GM19468 (cell line): ENCODE results near the gene RNF38.
"Not testable (repeated sequence)": the region's sequence is repeated elsewhere in the genome, so short reads cannot be mapped to it uniquely, and the experiment has no call there.

ENCODE experiments used
- ATAC-seq: cut with Tn5 transposase; IDR thresholded peaks from one replicate; pipeline ENCODE4 v1.9.1; 2021; ENCODE audit warnings: mild to moderate bottlenecking, moderate library complexity, moderate number of reproducible peaks; ENCODE audit not compliant: unreplicated experiment; ENCODE audit errors: extremely low read depth

The RNF38 gene

DNA sequence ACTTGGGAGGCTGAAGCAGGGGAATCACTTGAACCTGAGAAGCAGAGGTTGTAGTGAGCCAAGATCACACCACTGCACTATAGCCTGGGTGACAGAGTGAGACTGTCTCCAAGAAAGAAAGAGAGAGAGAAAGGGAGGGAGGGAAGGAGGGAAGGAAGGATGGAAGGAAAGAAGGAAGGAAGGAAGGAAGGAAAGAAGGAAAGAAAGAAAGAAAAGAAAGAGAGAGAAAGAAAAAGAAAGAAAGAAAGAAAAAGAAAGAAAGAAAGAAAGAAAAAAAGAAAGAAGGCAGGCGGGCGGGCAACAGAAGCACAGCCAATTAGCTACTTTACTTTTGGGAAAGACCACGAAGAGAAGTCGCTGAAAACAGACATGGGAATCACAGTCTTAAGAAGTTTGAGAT is 9.0 kb upstream of the RNF38 start:
- ATAC-seq: not testable (repeated sequence)

DNA sequence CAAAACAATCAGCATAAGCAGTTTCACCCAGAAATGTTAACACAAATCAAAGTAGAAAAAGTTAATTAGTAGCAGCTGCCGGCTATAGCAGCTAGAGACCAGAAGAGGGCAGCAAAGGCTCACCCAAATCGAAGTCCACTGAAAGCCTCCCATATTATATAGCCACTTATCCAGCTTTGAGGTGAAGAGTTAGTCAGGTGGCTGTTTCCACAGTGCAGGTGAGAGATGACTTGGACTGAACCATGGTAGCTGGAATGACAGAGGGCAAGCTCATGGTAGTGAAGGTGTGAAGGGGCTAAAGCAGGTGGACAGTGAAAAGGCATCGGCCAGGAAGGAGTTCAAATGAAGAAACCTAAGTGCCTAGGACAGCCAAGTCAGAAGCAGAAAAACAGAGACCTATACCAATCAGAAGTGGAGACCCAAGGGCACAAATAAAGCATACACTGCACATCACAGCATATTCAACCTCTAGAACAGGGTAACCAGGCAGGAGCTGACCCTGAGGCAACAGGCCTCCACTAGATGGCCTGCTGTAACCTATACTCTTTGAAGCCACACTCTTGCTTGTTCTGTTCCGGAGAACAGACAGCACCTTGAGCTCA is 7.2 kb upstream of the RNF38 start:
- ATAC-seq: no peak

DNA sequence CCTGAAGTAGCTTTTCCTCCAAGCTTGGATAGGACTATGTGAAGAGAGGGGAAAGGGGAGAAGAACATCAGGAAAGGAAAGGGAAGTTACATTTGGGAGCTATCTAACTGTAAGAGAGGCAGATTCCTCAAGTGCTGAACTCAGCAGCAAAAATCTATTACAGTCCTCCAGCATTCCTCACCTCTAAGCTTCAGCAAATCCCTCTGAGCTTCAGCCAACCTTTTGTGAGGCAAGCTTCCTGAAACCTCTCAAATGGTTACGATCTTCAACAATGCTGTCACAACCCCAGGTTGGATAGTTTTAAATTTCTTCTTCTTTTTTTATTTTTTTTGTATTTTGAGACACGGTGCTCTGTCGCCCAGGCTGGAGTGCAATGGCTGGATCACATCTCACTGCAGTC is 2.5 kb upstream of the RNF38 start:
- no peak for ATAC-seq

DNA sequence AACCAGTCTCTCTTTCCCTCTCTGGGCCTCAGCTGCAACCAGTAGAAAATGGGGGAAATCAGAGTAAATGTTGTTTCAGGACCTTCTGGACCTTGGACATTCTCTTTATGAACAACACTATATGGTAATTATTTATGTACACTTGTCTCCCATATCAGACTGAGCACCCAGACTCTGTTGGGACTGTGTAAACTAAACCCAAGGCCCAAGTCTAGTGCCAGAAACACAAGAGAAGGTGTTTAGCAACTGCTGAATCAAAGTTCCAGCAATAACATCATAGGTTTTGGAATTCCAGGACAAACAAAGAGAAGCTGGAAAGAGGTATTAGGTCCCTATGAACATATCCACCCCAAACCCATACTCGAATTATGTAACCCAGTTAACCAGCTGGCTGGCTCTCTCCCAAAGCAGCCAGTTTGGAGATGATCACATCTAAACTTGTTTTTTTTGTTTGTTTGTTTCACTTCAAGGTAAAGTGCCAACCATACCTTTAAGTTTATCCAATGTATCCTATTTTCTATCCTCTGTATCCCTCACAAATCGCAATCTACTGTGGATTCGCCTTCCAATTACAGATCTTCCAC is 1.9 kb upstream of the RNF38 start:
- ATAC-seq: no peak

DNA sequence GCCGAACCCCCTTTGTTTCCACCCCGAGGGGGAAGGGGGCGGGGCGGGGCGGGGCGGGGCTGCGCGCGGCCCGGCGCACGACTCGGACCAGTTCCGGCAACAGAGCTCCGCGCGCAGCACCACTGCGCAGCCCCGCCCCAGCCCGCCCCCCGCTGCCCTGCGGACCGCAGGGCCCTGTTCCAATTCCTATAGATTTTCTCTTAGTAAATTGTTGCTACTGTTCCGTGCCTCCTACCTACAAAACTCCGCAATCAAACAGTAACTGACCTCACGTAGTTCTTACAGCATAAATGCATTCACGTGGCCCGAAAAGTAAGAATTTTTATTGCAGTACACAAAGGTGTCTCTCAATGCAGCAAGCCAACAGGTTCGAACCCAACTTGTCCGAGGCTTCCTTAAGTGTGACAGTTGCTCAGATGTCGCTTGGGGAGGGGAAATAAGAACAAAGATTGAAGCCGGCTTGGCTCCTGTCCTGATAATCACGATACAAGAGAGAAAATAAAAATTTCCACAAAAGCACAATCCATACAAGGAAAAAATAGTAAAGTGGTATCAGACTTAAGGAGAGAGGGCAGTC is 1.2 kb upstream of the RNF38 start:
- ATAC-seq: peak; percentile 30

DNA sequence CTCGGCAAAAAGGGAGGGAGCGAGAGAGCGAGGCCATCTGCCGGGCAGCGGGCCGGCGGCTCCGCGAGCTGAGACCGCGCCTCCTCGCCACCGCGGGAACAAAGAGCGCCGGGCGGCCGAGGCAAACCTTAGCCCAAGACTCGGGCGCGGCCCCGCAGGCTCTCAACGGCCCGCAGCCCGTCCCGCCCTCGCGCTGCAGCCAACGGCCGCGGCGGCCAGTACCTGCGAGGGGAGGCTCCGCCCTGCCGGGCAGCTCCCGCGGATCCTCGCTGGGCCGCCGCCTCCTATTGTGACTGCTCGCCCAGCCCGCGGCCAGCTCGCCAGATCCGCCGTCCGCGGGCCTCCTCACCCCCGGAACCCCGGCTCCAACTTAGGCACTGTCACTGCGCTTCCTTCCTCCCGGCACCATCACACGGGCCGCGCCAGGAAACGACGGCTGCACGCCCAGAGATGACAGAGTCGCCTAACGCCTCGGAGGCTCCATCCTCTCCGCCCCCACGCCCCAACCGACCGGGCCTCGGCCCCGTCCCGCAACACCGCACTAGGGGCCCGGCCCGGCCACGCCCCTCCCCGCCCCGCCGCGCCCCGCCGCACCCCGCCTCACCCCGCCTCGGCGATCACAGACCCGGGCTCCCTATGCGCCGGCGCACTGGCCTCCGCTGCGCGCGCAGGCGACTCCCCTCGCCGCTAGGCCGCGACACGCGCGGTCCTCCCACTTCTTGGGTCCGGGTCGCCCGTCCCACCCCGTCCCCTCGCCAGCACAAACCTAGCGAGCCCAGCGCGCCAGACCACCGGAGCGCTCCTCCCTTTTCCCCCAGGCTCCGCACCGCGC is 479 bp upstream of the RNF38 start:
- peak; percentile 42 for ATAC-seq

DNA sequence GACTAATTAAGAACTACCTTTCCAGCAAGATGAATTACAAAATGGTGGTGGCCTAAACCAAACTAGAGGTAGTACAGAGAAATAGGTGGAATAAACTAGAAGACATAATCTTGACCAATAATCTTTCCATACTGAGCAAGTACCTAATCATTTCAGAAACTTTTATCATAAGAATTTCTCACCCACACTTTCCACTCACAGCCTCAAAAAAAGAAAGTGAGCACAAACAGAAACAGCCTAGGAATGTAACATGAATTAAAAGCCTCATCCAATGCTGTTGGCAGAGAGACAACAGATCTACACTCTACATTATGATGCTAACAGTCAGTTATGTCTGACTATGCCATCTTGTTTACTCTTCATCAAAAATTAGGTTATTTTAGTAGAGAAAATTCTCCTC is 1.3 kb downstream of the RNF38 start:
- no peak for ATAC-seq

DNA sequence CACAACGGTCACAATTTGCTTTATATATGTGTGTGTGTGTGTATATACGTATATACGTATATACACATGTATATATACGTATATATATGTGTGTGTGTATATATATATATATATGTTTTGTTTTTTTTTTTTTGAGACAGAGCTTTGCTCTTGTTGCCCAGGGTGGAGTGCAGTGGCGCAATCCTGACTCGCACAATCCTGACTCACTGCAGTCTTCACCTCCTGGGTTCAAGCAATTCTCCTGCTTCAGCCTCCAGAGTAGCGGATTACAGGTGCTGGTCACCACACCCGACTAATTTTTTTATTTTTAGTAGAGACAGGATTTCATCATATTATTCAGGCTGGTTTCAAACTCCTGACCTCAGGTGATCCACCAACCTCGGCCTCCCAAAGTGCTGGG is 3.1 kb downstream of the RNF38 start:
- ATAC-seq: no peak

DNA sequence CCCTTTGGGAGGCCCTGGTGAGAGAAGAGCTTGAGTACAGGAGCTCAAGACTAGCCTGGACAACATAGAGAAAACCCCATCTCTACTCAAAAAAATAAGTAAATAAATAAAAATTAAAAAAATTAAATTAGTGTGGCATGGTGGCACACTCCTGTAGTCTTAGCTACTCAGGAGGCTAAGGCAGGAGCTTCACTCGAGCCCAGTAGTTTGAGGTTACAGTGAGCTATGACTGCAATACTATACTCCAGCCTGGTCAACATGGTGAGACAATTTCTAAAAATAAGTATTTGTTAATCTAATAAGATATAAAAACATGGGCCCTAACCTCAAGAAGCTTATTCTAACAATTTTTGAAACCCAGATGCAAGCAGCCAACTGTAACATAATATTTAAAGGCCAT is 7.6 kb downstream of the RNF38 start:
- no peak for ATAC-seq

DNA sequence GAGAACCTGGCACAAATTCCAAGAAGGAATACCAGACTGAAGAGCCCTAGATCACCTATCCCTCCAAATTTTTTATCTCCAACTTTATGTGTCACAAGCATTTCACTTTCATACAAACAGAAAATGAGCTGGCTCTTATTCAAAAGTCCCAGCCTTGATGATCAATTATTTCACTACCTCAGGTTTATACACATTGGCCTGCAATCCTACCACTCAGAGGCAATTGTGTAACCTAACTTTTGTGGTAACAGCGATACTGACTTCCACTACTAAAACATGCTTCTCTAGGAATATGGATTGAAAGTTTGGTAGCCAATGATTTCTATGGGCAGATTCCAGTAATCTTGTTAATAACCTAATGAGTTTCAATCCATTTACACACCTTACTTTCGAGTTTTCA is 10.5 kb downstream of the RNF38 start:
- ATAC-seq: no peak

DNA sequence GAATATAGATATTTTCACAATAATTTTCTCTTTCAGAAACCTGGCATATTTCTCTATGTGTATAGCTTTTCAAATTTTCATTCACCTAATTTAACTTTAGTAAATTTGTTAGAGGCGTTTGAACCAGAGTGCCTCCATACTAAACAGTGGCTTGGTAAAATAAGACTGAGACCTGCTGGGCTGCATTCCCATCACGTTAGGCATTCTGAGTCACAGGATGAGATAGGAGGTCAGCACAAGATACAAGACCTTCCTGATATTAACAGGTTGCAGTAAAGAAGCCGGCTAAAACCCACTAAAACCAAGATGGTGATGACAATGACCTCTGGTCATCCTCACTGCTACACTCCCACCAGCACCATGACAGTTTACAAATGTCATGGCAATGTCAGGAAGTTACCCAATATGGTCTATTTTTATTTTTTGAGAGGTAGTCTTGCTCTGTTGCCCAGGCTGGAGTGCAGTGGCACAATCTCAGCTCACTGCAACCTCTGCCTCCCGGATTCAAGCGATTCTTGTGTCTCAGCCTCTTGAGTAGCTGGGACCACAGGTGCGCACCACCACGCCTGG is 13.6 kb downstream of the RNF38 start:
- ATAC-seq: not testable (repeated sequence)

DNA sequence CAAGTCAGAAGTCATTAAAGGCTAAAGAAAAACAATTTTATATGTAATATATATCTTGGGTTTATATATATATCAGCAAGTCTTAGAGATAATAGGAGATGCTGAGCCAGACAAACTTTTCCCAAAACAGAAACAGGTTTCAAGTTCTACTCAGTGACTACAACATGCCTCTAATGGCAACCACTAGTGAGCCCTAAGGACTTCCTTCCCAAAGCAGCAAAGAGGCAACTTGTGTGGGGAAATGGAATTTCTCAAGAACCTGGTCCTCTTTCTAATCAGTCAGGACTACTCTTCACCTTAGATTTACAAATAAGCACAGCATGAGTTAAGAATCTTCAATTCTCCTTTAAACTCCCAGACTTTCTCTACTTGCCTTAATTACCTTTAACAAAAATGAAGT is 17.6 kb downstream of the RNF38 start:
- ATAC-seq: no peak

DNA sequence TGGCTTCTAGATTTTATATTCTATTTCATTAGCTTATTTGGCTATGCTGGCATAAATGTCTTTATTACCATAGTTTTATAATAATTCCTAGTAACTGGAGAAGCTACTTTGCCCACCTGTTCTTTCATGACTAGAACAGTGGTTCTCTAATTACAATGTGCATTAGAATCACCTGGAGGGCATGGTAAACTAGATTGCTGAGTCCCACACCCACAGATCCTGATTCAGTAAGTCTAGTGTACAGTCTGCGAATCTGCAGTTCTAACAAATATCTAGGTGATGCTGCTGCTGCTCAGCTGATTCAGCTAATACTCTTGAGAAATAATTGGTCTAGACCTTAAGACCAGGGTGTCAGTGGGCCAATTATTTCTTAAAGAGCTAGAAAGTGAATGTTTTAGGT is 35.5 kb downstream of the RNF38 start:
- ATAC-seq: no peak

DNA sequence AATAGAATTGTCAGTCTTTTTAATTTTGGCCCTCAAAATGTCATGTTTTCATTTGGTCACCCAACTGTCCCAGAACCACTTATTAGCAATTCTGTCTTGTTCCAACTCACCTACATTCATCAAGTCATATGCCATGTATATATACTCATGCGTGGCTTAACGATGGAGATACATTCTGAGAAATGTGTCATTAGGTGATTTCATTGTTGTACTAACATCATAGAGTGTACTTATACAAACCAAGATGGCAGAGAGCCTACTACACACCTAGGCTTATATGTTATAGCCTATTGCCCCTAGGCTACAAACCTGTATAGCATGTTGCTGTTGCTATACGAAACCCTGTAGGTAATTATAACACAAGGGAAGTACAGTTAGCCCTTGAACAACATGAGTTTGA is 36.6 kb downstream of the RNF38 start:
- no peak for ATAC-seq

DNA sequence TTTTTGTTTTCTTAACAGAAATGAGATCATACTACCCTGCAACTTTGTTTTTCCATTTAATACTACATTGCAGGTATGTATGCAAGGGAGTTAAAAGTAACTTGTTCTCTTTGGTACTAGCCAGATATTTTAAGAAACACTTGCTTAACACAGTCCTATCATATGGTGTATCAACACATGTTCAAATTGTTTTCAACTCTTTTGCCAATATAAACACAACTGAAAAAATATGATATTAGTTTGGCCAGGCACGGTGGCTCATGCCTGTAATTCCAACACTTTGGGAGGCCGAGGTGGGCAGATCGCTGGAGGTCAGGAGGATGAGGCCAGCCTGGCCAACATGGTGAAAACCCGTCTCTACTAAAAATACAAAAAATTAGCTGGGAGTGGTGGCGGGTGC is 41.6 kb downstream of the RNF38 start:
- ATAC-seq: no peak

DNA sequence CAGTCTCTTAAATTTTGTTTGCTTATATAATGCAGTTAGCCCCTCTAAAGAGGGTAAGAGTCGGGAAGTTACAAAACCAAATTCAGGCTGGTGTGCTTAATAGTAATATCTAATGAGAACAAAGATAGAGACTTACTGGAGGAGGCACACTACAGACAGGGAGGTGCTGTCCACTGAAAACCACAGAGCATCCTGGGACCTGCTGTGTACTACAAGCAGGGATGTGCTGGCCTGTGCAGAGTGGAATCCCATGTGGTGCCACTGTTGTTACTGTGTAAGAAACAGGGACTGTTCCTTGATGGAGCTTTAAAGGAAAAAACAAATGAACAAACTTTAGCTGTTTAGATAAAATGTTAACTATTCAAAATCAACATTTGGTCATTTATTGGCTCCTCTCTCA is 42.4 kb downstream of the RNF38 start:
- no peak for ATAC-seq

DNA sequence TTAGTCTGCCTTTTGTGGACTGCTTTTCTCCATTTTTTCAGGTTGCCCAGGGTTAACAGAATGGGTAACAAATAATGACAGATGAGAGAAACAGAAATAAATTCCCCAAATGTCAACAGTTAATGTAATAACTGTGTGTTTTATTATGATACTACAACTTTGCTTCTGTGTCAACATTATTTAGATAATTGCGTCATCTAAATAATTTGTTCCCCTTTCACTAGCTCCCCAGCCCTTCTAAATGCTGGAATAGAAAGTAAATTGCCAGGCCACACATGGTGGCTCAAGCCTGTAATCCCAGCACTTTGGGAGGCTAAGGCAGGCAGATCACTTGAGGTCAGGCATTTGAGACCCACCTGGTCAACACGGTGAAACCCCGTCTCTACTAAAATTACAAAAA is 53.5 kb downstream of the RNF38 start:
- ATAC-seq: no peak

DNA sequence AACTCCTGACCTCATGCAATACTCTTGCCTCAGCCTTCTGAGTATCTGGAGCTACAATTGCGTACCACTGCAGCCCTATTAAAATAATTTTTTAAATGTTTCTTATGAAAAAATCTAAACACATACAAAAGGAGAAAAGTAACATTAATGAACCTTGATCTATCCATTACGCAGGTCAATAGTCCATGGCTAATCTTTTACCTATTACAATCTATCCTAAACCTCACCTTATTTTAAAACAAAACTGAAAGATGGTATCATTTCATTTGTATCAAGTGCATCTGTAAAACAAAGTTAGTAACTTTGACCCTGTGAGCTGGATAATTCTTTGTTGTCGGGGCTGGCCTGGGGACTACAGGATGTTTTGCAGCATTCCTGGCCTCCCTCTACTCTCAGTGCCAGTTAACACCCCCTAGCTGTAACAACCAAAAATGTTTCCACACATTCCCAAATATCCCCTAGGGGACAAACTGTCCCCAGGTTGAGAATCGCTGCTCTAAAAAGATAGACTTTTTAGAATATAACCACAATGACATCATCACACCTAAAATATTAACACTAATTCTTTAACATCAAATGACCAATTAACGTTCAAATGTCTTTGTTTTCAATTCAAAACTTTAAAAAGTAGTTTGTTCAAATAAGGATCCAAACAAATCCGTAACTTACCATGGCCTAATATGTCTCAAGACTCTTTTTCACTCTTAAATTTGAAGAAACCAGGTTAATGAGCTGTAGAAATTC is 54.8 kb downstream of the RNF38 start:
- no peak for ATAC-seq

DNA sequence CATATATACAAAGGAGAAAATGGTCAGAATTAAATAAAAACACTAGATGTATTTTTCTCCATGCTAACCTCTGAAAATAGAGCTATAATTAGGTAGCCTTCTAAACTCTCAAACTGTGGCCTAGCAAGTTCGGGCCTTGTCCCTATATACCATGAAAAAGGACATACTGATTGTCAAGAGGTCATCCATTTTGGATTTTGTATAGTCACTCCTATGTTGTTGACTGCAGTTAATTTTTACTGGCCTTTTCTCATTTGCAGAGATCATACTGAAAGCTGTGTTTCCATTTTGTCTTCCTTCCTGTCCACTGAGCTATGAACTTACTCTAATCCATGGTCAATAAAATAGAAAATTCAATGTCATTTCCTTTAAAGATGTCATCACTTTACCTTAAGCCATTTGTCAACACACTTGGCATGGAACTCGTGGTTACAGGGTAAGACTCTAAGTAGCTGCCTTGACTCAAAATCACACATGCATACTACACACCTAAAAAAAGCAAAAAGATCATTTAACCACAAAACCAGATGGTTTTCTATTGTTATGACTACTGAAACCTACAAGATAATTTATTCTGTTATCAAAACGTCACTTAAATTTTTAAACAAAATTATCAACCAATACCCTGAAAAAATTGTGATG is 58.0 kb downstream of the RNF38 start:
- ATAC-seq: no peak

DNA sequence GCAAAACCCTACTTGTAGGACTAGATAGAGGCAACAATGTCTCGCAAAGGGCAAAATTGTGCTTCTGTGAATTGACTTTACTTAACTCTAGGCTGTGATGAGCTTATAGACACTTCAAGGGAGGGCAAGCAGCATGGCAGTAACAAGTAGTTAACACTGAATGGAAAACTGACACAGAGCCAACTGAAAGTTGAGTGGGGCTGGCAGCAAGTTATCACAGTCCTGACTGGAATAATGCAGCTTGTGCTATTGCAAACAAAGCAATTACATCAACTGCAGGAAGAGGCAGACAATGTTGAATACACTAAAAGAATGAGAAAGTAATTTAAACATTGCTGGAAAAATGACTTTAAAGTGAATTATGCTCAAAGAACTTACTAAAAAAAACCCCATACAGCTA is 62.2 kb downstream of the RNF38 start:
- no peak for ATAC-seq
